Fibroblast of lung (primary cell): ENCODE data around the gene BCAR1. TPM values are rescaled to one million over a fixed set of nuclear protein-coding genes. Genes with fewer than 3 reads are reported as not detected.

ENCODE experiments used
- DNase-seq, 2 donors: peaks; one replicate each; pipeline versions ENCODE4 v3.0.0 to v3.0.0-alpha.2; 2010; ENCODE audit warnings: low read depth in 2 of 2
- H2AFZ ChIP-seq: 2 replicates; pipeline ENCODE4 v1.5.1; 2012; ENCODE audit warnings: low read length, control low read depth, inconsistent platforms
- H3K27ac ChIP-seq: 2 replicates; pipeline ENCODE4 v1.5.1; 2011; ENCODE audit warnings: low read length, control low read depth; ENCODE audit not compliant: insufficient read depth
- H3K27me3 ChIP-seq: 2 replicates; pipeline ENCODE4 v1.5.1; 2011; ENCODE audit warnings: mild to moderate bottlenecking, low read length; ENCODE audit not compliant: control insufficient read depth, insufficient read depth
- H3K36me3 ChIP-seq: 2 replicates; pipeline ENCODE4 v1.5.1; 2011; ENCODE audit warnings: low read length; ENCODE audit not compliant: control insufficient read depth, insufficient read depth
- H3K4me1 ChIP-seq: 2 replicates; pipeline ENCODE4 v1.5.1; 2011; ENCODE audit warnings: low read length; ENCODE audit not compliant: control insufficient read depth, insufficient read depth; ENCODE audit errors: extremely low read depth
- H3K4me2 ChIP-seq: 2 replicates; pipeline ENCODE4 v1.5.1; 2011; ENCODE audit warnings: low read length, control low read depth; ENCODE audit not compliant: insufficient read depth; ENCODE audit errors: extremely low read depth
- H3K4me3 ChIP-seq, 4 experiments: fragments of 200-600 bp in 1 of 4; sonication (generic) in 1 of 4; replicated peaks in 1 of 4; 2 replicates each; pipeline ENCODE4 v1.5.1; 2011 to 2016; ENCODE audit warnings: low read length in 4 of 4, low read depth in 3 of 4, mild to moderate bottlenecking in 3 of 4, control low read depth in 2 of 4, inconsistent platforms in 1 of 4, mixed read lengths in 1 of 4; ENCODE audit not compliant: insufficient read depth in 1 of 4; ENCODE audit errors: control extremely low read depth in 1 of 4
- H3K79me2 ChIP-seq: 2 replicates; pipeline ENCODE4 v1.5.1; 2012; ENCODE audit warnings: mild to moderate bottlenecking, low read length, inconsistent platforms; ENCODE audit not compliant: control insufficient read depth, insufficient read depth
- H3K9ac ChIP-seq: 2 replicates; pipeline ENCODE4 v1.5.1; 2011; ENCODE audit warnings: mild to moderate bottlenecking, low read length, control low read depth; ENCODE audit not compliant: insufficient read depth
- H3K9me3 ChIP-seq: 2 replicates; pipeline ENCODE4 v1.5.1; 2012; ENCODE audit warnings: low read depth, low read length; ENCODE audit not compliant: control insufficient read depth, insufficient read depth
- H4K20me1 ChIP-seq: 2 replicates; pipeline ENCODE4 v1.5.1; 2011; ENCODE audit warnings: low read length; ENCODE audit not compliant: control insufficient read depth, insufficient read depth; ENCODE audit errors: extremely low read depth
- EZH2 ChIP-seq: IDR thresholded peaks from 2 replicates; pipeline ENCODE4 v1.5.1; 2012; ENCODE audit warnings: low read length, control low read depth, mild to moderate bottlenecking; ENCODE audit errors: missing control alignments
- polyA plus RNA-seq, 2 donors: library from polyadenylated mRNA; depleted of rRNA in 1 of 2; stranded (reverse) in 1 of 2; unstranded in 1 of 2; fragments of >200 nt; gene quantifications; 2 replicates each; pipeline ENCODE4 v1.2.1, GENCODE V29; 2011 to 2012; ENCODE audit warnings: missing spikeins in 1 of 2
- total RNA-seq: library from RNA; depleted of rRNA; stranded (reverse); fragments of >200 nt; gene quantifications from 2 replicates; pipeline ENCODE4 v1.2.1, GENCODE V29; 2014
- TF ChIP-seq, protein P1 (sequence below), 2 donors: IDR thresholded peaks in 1 of 2; conservative IDR thresholded peaks in 1 of 2; 1 replicate in 1 of 2; 2 replicates in 1 of 2; pipeline ENCODE4 v1.5.1; 2011 to 2012; ENCODE audit warnings: low read length in 2 of 2, control low read depth in 1 of 2, inconsistent platforms in 1 of 2, low read depth in 1 of 2, mild to moderate bottlenecking in 1 of 2

Gene BCAR1
- total and polyA plus RNA-seq, 2 donors (not counting 1 experiment from before 2014, with no cell fraction given) = 36.8 to 66.5 TPM

DNA sequence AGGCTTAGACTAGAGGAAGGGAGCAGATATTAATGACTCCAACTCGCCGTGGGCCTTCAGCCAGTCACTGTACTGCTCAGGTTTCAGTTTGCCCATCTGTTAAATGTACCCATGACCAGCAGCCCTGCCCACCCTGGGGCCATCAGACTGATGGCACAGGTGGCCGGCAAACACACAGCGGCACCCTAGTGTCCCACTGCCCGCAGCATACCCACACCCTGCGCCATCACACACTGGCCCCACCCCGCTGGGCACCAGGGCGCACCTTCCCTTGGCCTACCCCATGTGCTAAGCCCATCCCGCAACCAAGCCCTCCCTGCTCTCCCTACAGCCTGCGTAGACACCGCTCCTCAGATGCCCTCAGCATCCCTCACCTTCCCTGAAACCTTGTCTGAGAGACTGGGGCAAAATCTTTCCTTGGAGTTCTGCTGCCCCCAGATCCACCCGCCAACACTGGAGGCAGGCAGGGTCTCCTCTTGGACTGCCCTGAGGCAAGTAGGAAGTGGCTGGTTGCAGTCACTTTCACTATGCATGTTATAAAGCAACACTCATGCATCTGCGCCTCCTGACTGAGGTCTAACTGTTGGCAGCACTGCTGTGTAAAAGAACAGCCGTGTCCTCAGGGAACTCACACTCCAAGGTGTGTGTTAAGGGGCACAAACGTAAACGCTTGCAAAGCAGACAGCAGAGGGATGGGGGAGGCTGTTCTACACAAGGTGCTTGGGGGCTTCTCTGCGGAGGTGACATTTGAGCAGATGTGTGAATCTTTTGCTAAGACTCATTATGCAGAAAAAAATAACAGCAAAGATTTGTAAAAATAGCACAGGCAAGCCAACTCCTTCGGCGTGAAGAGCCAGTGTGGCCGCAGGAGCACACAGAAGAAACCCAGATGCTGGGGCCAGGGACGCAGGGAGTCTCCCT lies 6.7 kb upstream of the BCAR1 start:
- H3K4me2 ChIP-seq = peak overlapping the region; percentile 27
- H3K9ac ChIP-seq = no peak overlapping the region
- H3K4me3 ChIP-seq = no peak overlapping the region
- H3K79me2 ChIP-seq = peaks cover 97% of the 10 kb centered on the region
- peaks cover 2% of the 10 kb centered on the region for H4K20me1 ChIP-seq
- no peak for DNase-seq
- TF ChIP-seq EZH2 = no peak
- TF ChIP-seq, protein P1, sequence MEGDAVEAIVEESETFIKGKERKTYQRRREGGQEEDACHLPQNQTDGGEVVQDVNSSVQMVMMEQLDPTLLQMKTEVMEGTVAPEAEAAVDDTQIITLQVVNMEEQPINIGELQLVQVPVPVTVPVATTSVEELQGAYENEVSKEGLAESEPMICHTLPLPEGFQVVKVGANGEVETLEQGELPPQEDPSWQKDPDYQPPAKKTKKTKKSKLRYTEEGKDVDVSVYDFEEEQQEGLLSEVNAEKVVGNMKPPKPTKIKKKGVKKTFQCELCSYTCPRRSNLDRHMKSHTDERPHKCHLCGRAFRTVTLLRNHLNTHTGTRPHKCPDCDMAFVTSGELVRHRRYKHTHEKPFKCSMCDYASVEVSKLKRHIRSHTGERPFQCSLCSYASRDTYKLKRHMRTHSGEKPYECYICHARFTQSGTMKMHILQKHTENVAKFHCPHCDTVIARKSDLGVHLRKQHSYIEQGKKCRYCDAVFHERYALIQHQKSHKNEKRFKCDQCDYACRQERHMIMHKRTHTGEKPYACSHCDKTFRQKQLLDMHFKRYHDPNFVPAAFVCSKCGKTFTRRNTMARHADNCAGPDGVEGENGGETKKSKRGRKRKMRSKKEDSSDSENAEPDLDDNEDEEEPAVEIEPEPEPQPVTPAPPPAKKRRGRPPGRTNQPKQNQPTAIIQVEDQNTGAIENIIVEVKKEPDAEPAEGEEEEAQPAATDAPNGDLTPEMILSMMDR (conservative IDR thresholded peaks at IDR 0.05 in 1 of 2, IDR thresholded peaks at IDR 0.05 in 1 of 2; ENCODE audit: low read depth in 1 of 2, low read length in 2 of 2) = no peak
- no peaks in the 10 kb centered on the region for H3K27me3 ChIP-seq
- H3K4me1 ChIP-seq = peaks cover 72% of the 10 kb centered on the region
- H3K9me3 ChIP-seq = no peaks in the 10 kb centered on the region
- H3K36me3 ChIP-seq = peaks cover 14% of the 10 kb centered on the region
- peak overlapping the region; percentile 90 for H3K27ac ChIP-seq
- no peak overlapping the region for H2AFZ ChIP-seq

DNA sequence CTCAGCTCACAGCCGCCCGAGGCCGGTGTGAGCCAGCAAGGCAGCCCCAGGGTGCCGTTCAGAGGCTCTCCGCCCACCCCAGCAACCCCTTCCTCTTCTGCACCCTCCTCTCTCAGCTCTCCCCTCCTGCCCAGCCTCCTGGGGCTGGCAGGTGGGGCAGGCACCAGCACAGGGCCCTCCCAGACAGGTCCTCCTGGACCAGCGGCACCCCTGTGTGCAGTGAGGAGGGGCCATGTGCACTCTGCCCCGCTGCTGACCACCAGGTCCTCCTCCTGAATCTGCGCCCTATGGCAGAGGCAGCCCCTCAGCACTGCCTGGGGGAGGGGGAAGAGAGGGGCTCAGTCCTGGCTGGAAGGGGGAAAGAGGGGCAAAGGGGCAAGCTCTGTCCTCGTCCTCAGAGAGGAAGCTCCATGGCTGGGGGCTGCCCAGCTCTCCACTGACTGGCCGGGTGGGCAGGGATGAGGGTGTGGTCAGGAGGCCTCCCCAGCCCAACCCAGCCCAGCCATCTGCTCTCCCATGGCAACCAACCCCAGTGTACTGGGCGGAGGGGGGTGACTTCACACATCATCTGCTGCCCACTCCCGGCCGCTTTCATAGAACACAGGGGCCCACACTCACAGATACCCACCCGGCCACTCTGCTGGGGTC lies 5.4 kb upstream of the BCAR1 start:
- H3K9ac ChIP-seq = peak overlapping the region; percentile 51
- H3K4me1 ChIP-seq = peaks cover 73% of the 10 kb centered on the region
- peaks cover 5% of the 10 kb centered on the region for H3K36me3 ChIP-seq
- H3K79me2 ChIP-seq = peaks cover 97% of the 10 kb centered on the region
- no peaks in the 10 kb centered on the region for H3K9me3 ChIP-seq
- H3K4me2 ChIP-seq = peak overlapping the region; percentile 75
- peaks cover 1% of the 10 kb centered on the region for H4K20me1 ChIP-seq
- H2AFZ ChIP-seq = no peak overlapping the region
- peak overlapping the region in 1 of 4 experiments; percentile 32 for H3K4me3 ChIP-seq
- no peaks in the 10 kb centered on the region for H3K27me3 ChIP-seq
- TF ChIP-seq EZH2 = no peak
- TF ChIP-seq, protein P1 (conservative IDR thresholded peaks at IDR 0.05 in 1 of 2, IDR thresholded peaks at IDR 0.05 in 1 of 2; ENCODE audit: low read depth in 1 of 2, low read length in 2 of 2) = no peak
- H3K27ac ChIP-seq = peak overlapping the region; percentile 90
- DNase-seq = peak; percentile 63 to 72

DNA sequence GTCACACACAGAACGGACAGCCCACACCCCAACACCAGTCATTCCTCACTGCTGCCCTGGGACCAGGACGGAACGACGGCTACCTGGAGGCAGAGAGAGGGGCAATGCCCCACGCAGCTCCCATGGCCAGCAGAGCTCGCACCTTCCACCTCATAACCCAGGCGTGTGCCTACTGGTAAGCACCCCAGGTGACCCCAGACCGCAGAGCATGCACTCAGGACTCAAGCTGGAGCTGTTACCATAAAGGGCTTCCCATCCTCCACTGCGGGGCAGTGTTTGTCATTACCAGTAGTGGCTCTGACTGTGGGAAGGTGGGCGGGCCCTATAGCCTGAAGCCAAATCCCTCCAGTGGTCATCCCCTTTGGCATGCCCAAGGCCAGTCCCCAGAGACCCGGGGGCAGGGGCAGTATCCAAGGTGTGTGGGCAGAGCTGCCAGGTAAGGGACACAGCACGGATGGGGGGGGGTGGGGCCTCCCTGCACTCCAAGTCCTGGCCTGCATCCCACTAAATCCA lies 4.7 kb upstream of the BCAR1 start:
- H3K79me2 ChIP-seq = peaks cover 93% of the 10 kb centered on the region
- H2AFZ ChIP-seq = no peak overlapping the region
- peaks cover 68% of the 10 kb centered on the region for H3K4me1 ChIP-seq
- no peaks in the 10 kb centered on the region for H3K9me3 ChIP-seq
- no peak overlapping the region for H3K4me3 ChIP-seq
- peaks cover 3% of the 10 kb centered on the region for H3K36me3 ChIP-seq
- no peak for DNase-seq
- no peaks in the 10 kb centered on the region for H3K27me3 ChIP-seq
- H3K4me2 ChIP-seq = peak overlapping the region; percentile 75
- peaks cover 1% of the 10 kb centered on the region for H4K20me1 ChIP-seq
- peak overlapping the region; percentile 51 for H3K9ac ChIP-seq
- H3K27ac ChIP-seq = peak overlapping the region; percentile 90
- TF ChIP-seq, protein P1 (conservative IDR thresholded peaks at IDR 0.05 in 1 of 2, IDR thresholded peaks at IDR 0.05 in 1 of 2; ENCODE audit: low read depth in 1 of 2, low read length in 2 of 2) = no peak
- TF ChIP-seq EZH2 = no peak
